ENCODE results near the gene CMKLR1. TPM values are rescaled to one million over a fixed set of nuclear protein-coding genes. Genes with fewer than 3 reads are reported as not detected.
A peak's percentile ranks its signal among the peaks of the same experiment; 100 is the strongest.

Gene CMKLR1
- polyA plus RNA-seq, 1 donor from 2014 or later, result 0.64 TPM

GRCh38 chr12:108332791-108333382, 6.2 kb downstream of the CMKLR1 start:
- Mint-ChIP-seq H3K4me3 (no peak overlapping the region), H3K27me3 (peaks cover under 1% of the 10 kb centered on the region), H3K36me3 (no peaks in the 10 kb centered on the region), H3K9me3 (no peaks in the 10 kb centered on the region), H3K4me1 (no peaks in the 10 kb centered on the region), H3K27ac (no peak overlapping the region)

- Mint-ChIP-seq H3K36me3 (no peaks in the 10 kb centered on the region), H3K4me3 (no peak overlapping the region), H3K27ac (no peak overlapping the region), H3K9me3 (peaks cover 0 to 2% (median 0%) of the 10 kb centered on the region in 3 donors), H3K27me3 (peaks cover 11% of the 10 kb centered on the region), H3K4me1 (no peaks in the 10 kb centered on the region)
Measured at GRCh38 chr12:108328420-108328819, 10.7 kb downstream of the CMKLR1 start.

- H3K27me3 Mint-ChIP-seq, result peaks cover 11% of the 10 kb centered on the region
- no peak overlapping the region for H3K27ac Mint-ChIP-seq
- peaks cover 0 to 2% (median 0%) of the 10 kb centered on the region in 3 donors for H3K9me3 Mint-ChIP-seq
- H3K4me3 Mint-ChIP-seq, result no peak overlapping the region
- no peaks in the 10 kb centered on the region for H3K36me3 Mint-ChIP-seq
- no peaks in the 10 kb centered on the region for H3K4me1 Mint-ChIP-seq
Measured at GRCh38 chr12:108327621-108328344, 11.3 kb downstream of the CMKLR1 start.

GRCh38 chr12:108326254-108326750, 12.8 kb downstream of the CMKLR1 start:
- no peaks in the 10 kb centered on the region for H3K4me1 Mint-ChIP-seq
- H3K27me3 Mint-ChIP-seq, result peaks cover 19% of the 10 kb centered on the region
- H3K9me3 Mint-ChIP-seq, result peaks cover 0 to 2% (median 0%) of the 10 kb centered on the region in 3 donors
- H3K36me3 Mint-ChIP-seq, result no peaks in the 10 kb centered on the region
- H3K4me3 Mint-ChIP-seq, result no peak overlapping the region
- no peak overlapping the region for H3K27ac Mint-ChIP-seq

- Mint-ChIP-seq H3K4me1 (peaks cover 0 to under 1% (median 0%) of the 10 kb centered on the region in 3 donors), H3K9me3 (peaks cover 0 to 2% (median 0%) of the 10 kb centered on the region in 3 donors), H3K27me3 (peaks cover 20% of the 10 kb centered on the region), H3K4me3 (no peak overlapping the region), H3K36me3 (no peaks in the 10 kb centered on the region), H3K27ac (no peak overlapping the region)
Measured at GRCh38 chr12:108325549-108325948, 13.6 kb downstream of the CMKLR1 start.

GRCh38 chr12:108325018-108325358, 14.1 kb downstream of the CMKLR1 start:
- Mint-ChIP-seq H3K4me3 (no peak overlapping the region), H3K27ac (no peak overlapping the region), H3K36me3 (no peaks in the 10 kb centered on the region), H3K27me3 (peaks cover 21% of the 10 kb centered on the region), H3K4me1 (peaks cover 0 to 4% (median 0%) of the 10 kb centered on the region in 3 donors), H3K9me3 (peaks cover 0 to 2% (median 0%) of the 10 kb centered on the region in 3 donors)

- Mint-ChIP-seq H3K27ac (no peak overlapping the region), H3K36me3 (no peaks in the 10 kb centered on the region), H3K4me3 (no peak overlapping the region), H3K4me1 (peaks cover 0 to 7% (median 0%) of the 10 kb centered on the region in 3 donors), H3K9me3 (peaks cover 0 to 2% (median 0%) of the 10 kb centered on the region in 3 donors), H3K27me3 (peaks cover 21% of the 10 kb centered on the region)
Measured at GRCh38 chr12:108324351-108325017, 14.6 kb downstream of the CMKLR1 start.

- no peaks in the 10 kb centered on the region for H3K36me3 Mint-ChIP-seq
- H3K27me3 Mint-ChIP-seq, result peaks cover 21% of the 10 kb centered on the region
- peaks cover 0 to 7% (median 0%) of the 10 kb centered on the region in 3 donors for H3K4me1 Mint-ChIP-seq
- H3K27ac Mint-ChIP-seq, result no peak overlapping the region
- H3K4me3 Mint-ChIP-seq, result no peak overlapping the region
- peaks cover 0 to 2% (median 0%) of the 10 kb centered on the region in 3 donors for H3K9me3 Mint-ChIP-seq
Measured at GRCh38 chr12:108323581-108323980, 15.5 kb downstream of the CMKLR1 start.

- peaks cover 21% of the 10 kb centered on the region for H3K27me3 Mint-ChIP-seq
- H3K4me1 Mint-ChIP-seq, result peaks cover 0 to 7% (median 0%) of the 10 kb centered on the region in 3 donors
- H3K9me3 Mint-ChIP-seq, result peaks cover 0 to 2% (median 0%) of the 10 kb centered on the region in 3 donors
- no peaks in the 10 kb centered on the region for H3K36me3 Mint-ChIP-seq
- no peak overlapping the region for H3K4me3 Mint-ChIP-seq
- no peak overlapping the region for H3K27ac Mint-ChIP-seq
Measured at GRCh38 chr12:108322998-108323397, 16.1 kb downstream of the CMKLR1 start.

- H3K4me3 Mint-ChIP-seq, result no peak overlapping the region
- H3K27me3 Mint-ChIP-seq, result peaks cover 23% of the 10 kb centered on the region
- H3K9me3 Mint-ChIP-seq, result peaks cover 0 to 2% (median 0%) of the 10 kb centered on the region in 3 donors
- H3K4me1 Mint-ChIP-seq, result peaks cover 0 to 7% (median 0%) of the 10 kb centered on the region in 3 donors
- H3K36me3 Mint-ChIP-seq, result no peaks in the 10 kb centered on the region
- no peak overlapping the region for H3K27ac Mint-ChIP-seq
Measured at GRCh38 chr12:108321688-108322087, 17.4 kb downstream of the CMKLR1 start.

GRCh38 chr12:108320507-108321293, 18.4 kb downstream of the CMKLR1 start:
- H3K36me3 Mint-ChIP-seq, result no peaks in the 10 kb centered on the region
- no peak overlapping the region for H3K4me3 Mint-ChIP-seq
- H3K27me3 Mint-ChIP-seq, result peaks cover 26% of the 10 kb centered on the region
- peaks cover 0 to 8% (median 0%) of the 10 kb centered on the region in 3 donors for H3K9me3 Mint-ChIP-seq
- H3K27ac Mint-ChIP-seq, result peak overlapping the region in 1 of 3 donors; percentile 39
- H3K4me1 Mint-ChIP-seq, result peaks cover 0 to 8% (median 0%) of the 10 kb centered on the region in 3 donors

- Mint-ChIP-seq H3K36me3 (no peaks in the 10 kb centered on the region), H3K9me3 (peaks cover 0 to 5% (median 0%) of the 10 kb centered on the region in 3 donors), H3K27me3 (peaks cover 23% of the 10 kb centered on the region), H3K4me1 (peaks cover 0 to 8% (median 0%) of the 10 kb centered on the region in 3 donors), H3K4me3 (no peak overlapping the region), H3K27ac (no peak overlapping the region)
Measured at GRCh38 chr12:108319277-108320234, 19.6 kb downstream of the CMKLR1 start.

GRCh38 chr12:108318472-108319275, 20.4 kb downstream of the CMKLR1 start:
- H3K4me1 Mint-ChIP-seq, result peaks cover 0 to 11% (median 3%) of the 10 kb centered on the region in 3 donors
- peaks cover 22% of the 10 kb centered on the region for H3K27me3 Mint-ChIP-seq
- no peak overlapping the region for H3K4me3 Mint-ChIP-seq
- H3K27ac Mint-ChIP-seq, result no peak overlapping the region
- peaks cover 0 to 5% (median 0%) of the 10 kb centered on the region in 3 donors for H3K9me3 Mint-ChIP-seq
- H3K36me3 Mint-ChIP-seq, result no peaks in the 10 kb centered on the region
